Retinal pigment epithelial cell (primary cell): ENCODE measurements around the gene GSK3B.

Source experiments
- DNase-seq: peaks from one replicate; pipeline ENCODE4 v3.0.0-alpha.2; 2010; ENCODE audit warnings: low read depth
- H3K4me3 ChIP-seq: 2 replicates; pipeline ENCODE4 v1.5.1; 2011; ENCODE audit warnings: mild to moderate bottlenecking, low read length, control low read depth, moderate library complexity
- TF ChIP-seq, protein P1 (sequence below): conservative IDR thresholded peaks from 2 replicates; pipeline ENCODE4 v1.5.1; 2011; ENCODE audit warnings: low read depth, low read length, control low read depth, inconsistent platforms

The GSK3B gene

DNA sequence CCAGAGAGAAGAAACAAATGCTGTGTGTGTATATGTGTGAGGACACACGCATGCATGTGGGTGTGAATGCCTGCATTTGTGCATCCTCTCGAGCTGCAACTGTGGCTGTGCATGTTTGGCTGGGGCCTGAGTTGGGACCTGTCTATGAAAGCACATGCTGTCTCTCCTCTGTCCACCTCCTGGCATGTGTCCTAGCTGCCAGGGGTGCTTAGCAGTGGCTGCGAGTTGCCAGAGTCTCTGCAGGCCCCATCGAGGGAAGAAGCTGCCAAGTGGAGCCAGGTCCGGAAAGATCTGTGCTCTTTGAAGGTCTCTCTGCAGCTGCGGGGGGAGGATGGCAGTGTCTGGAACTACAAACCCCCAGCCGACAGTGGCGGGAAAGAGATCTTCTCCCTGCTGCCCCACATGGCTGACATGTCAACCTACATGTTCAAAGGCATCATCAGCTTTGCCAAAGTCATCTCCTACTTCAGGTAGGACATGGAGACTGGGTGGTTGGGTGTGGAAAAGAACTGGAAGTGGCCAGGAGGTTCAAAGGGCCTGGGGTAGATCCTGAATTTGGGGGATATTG, 281.7 kb downstream of the GSK3B start:
- H3K4me3 ChIP-seq = no peak overlapping the region
- no peak for DNase-seq
- TF ChIP-seq, protein P1, sequence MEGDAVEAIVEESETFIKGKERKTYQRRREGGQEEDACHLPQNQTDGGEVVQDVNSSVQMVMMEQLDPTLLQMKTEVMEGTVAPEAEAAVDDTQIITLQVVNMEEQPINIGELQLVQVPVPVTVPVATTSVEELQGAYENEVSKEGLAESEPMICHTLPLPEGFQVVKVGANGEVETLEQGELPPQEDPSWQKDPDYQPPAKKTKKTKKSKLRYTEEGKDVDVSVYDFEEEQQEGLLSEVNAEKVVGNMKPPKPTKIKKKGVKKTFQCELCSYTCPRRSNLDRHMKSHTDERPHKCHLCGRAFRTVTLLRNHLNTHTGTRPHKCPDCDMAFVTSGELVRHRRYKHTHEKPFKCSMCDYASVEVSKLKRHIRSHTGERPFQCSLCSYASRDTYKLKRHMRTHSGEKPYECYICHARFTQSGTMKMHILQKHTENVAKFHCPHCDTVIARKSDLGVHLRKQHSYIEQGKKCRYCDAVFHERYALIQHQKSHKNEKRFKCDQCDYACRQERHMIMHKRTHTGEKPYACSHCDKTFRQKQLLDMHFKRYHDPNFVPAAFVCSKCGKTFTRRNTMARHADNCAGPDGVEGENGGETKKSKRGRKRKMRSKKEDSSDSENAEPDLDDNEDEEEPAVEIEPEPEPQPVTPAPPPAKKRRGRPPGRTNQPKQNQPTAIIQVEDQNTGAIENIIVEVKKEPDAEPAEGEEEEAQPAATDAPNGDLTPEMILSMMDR = no peak

DNA sequence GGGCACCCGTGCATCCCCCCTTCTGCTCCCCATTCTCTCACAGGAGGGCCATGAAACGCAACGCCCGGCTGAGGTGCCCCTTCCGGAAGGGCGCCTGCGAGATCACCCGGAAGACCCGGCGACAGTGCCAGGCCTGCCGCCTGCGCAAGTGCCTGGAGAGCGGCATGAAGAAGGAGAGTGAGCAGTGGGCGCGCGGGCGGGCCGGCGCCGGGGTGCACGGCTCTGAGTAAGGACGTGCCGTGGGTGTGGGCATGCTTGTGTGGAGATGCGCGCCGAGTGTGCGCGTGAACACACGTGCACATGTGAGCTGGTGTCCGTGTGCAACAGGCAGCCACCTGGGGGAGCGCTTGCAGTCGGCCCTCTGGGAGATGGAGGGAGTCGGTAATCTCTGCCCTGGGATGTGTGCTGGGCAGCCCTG, 284.2 kb downstream of the GSK3B start:
- H3K4me3 ChIP-seq = peak overlapping the region; percentile 51
- TF ChIP-seq, protein P1 = peak; percentile 42
- DNase-seq = no peak

DNA sequence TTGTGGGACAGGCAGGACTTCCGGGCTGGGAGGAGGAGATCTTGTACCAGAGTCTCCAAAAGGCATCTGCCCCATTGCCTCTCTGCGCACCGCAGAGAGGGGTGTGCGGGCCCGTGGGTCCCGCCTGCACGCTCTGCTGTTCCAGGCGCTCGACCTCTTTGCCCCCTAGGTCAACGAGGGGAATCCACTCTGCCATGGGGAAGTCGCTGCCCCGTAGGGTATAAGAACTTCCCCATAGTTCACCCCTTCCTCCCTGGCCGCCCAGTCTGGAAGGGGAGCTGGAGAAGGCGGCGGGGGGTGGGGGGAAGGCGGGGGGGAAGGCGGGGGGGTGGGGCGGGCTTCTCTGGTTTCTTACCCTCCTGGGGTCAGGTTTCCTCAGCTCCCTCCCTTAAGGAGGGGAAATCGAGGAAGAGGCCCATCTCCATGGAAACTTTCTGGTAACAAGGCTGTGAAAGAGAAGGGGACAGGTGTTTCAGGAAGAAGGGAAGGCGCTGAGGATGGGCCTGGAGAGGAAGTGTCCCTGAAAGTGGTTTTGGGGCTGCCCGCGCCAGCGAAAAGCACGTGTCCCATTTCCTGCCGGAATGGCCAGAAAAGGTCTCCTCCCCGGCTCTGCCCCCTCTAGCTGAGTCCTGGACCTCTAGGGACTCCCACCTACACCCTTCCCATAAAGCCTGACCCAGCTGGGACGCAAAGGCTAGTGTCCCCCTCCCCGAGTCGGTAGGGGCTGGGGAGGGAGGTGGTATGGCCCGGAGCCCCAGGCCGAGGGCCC, 284.8 kb downstream of the GSK3B start:
- TF ChIP-seq, protein P1 = no peak
- no peak for DNase-seq
- peak overlapping the region; percentile 51 for H3K4me3 ChIP-seq

DNA sequence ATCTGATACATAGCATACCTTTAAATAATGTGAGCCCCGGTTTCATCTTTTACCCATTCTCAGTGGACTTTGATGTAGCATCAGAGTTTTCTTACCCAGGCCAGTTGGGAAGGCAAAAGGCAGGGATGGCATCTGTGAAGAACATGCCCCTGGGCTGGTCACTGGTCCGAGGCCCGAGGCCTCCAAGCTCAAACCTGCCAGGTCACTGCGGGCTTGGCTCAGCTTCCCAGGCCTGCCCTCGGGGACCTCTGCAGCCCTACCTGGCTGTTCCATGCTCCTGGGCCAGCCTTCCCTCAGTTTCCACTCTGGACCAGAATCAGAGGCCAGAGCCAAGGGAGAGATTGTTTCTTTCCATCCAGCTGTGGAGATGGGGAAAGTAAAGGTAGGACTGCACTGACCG, 285.4 kb downstream of the GSK3B start:
- H3K4me3 ChIP-seq = no peak overlapping the region
- DNase-seq = no peak
- TF ChIP-seq, protein P1 = no peak

DNA sequence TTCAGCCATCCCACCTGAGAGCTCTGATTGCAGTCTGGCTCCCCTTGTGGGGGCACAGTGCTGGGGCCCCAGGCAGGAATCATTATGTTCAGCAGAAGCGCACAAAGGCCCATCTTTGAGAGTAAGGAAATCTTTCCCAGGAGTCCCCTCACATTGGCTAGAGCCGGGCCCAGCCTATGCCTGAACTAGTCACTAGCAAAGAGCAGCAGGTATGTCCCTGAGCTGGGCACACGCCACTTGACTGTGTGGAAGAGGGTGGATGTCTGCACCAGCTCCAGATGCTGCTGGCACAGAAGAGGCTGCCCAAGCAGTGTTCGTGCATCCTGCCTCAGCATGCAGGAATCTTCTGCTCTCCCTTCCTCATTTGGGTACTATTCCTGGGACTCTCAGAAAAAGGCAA, 286.0 kb downstream of the GSK3B start:
- no peak overlapping the region for H3K4me3 ChIP-seq
- TF ChIP-seq, protein P1 = no peak
- DNase-seq = no peak

DNA sequence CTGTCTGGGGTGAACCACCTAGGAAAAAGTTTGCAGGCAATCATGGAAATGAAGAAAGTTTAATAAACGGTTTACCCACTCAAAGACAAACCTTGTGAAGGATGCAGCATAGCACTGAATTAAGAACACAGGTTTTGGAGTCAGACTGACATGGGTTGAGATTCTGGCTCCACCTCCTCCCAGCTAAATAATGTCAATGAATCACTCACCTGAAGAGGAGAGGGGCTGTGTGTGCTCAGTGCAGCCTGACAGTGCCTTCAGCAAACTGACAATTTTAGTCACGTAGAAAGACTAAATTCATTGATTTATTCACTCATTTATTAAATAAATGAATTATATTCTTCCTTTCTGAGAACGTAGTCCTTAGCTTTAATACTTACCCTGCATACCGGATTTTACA, 293.4 kb downstream of the GSK3B start:
- H3K4me3 ChIP-seq = no peak overlapping the region
- TF ChIP-seq, protein P1 = no peak
- no peak for DNase-seq

- TF ChIP-seq, protein P1 = no peak
- no peak for DNase-seq
- no peak overlapping the region for H3K4me3 ChIP-seq
Observed at GRCh38 chr3:119796785-119797184, 297.5 kb downstream of the GSK3B start.
